ENCODE data around the gene TPCN2.

DNA sequence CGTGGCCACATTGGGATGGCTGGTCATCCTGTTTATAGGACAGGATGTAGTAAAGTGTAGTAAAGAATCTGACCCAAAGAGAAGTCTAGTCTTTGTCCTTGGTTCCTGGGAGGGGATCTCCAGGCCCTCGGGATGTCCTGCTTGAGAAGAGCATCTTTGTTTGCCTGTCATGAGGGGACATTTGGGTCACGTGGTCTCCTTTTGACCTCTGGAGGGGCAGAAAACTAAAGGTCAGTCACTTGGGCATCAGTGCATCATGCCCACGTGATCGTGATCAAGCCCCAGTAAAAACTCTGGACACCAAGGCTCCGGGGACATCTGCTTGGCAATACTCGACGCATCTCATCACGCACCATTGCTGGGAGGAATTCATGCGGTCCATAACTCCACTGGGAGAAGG is 116.1 kb downstream of the TPCN2 start:
- no peak for TF ChIP-seq JUND (IDR thresholded peaks at IDR 0.05)
- TF ChIP-seq CTCF (IDR thresholded peaks at IDR 0.05; ENCODE audit: low read depth, low read length, missing input control) = no peak
- no peak for TF ChIP-seq RAD21 (IDR thresholded peaks at IDR 0.05)
- TF ChIP-seq FOXA1 (IDR thresholded peaks at IDR 0.05) = no peak
- TF ChIP-seq RXRA (IDR thresholded peaks at IDR 0.05) = no peak
- no peak for TF ChIP-seq TAF1 (conservative IDR thresholded peaks at IDR 0.05)
